ENCODE measurements around the gene CEP290.
"Not testable (repeated sequence)": the region's sequence is repeated elsewhere in the genome, so short reads cannot be mapped to it uniquely, and the experiment has no call there.

Gene CEP290

DNA sequence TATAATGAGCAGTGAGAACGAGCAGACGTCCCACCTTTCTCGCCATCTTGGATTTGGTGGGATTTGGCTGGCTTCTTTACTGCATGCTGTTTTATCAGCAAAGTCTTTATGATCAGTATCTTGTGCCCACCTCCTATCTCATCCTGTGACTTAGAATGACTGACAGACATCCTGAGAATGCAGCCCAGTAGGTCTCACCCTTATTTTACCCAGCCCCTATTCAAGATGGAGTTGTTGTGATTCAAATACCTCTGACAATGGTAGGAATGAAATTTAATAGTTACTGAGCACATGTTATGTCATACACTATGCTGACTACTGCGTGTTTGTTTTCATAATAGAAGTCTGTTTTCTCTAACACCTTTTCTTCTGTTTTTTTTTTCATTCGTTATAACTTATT lies 2.1 kb upstream of the CEP290 start:
- DNase-seq, result no peak

- DNase-seq, result peak; percentile 32 to 41
Observed at GRCh38 chr12:88142610-88142991, 713 bp upstream of the CEP290 start.

DNA sequence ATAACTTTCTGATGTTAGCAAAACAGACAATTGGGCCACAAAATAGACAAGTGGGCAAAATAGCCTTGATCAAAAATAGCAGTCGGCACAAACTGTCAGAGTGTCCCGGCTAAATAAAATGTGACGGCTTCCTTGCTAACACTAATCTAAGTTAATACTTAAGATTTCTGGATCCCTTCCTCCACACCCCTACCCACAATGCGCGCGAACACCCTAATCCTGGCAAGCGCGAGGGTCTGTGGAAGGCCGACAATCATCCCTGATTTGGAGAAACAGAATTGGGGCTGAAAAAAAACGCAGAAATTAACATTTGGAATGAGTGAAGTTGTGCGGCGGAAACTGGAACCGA lies 489 bp downstream of the CEP290 start:
- no peak for DNase-seq

DNA sequence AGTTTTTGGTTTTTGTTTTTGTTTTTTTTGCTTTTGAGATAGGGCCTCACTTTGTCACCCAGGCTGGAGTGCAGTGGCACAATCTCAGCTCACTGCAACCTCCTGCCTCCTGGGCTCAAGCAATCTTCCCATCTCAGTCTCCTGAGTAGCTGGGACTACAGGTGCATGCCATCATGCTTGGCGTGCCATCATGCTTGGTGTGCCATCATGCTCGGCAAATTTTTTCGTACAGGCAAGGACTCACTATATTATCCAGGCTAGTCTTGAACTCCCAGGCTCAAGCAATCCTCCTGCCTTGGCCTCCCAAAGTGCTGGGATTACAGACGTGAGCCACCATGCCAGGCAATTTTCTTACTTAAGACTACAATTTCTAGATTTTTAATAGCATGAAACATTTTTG lies 2.2 kb downstream of the CEP290 start:
- not testable (repeated sequence) for DNase-seq

GRCh38 chr12:88133181-88133580 lies 8.7 kb downstream of the CEP290 start:
- DNase-seq, result not testable (repeated sequence)

DNA sequence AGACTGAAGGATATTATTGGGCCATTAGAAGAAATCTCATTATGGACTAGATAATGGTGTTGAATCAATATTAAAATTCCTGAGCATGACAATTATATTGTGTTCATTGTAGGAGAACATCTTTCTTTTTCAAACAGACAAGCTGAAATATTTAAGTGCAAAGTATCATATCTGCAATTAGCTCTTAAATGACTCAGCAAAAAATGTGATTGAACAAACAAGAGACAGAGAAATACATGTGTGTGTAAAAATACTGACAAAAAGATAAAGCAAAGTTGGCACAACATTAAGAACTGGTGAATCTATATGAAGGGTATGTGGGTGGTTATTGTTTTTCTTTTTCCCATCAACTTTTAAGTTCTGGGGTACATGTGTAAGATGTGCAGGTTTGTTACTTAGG lies 9.5 kb downstream of the CEP290 start:
- DNase-seq, result no peak

DNA sequence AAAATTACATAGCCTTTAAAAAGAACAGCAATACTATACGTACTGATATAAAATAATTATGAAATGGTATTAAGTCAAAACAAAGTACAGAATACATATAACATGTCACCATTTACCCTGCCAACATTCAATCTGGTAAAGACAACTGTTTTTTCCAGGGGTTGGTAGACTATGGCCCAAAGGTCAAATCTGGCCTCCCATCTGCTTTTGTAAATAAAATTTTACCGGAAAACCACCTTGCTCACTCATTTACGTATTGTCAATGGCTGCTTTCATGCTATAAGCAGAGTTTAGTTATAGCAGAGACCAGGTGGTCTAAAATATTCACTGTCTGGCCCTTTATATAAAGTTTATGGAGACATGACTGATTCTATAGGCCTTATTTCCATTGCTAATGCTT lies 14.0 kb downstream of the CEP290 start:
- no peak for DNase-seq

- DNase-seq, result no peak
Observed at GRCh38 chr12:88127099-88127498, 14.8 kb downstream of the CEP290 start.

DNA sequence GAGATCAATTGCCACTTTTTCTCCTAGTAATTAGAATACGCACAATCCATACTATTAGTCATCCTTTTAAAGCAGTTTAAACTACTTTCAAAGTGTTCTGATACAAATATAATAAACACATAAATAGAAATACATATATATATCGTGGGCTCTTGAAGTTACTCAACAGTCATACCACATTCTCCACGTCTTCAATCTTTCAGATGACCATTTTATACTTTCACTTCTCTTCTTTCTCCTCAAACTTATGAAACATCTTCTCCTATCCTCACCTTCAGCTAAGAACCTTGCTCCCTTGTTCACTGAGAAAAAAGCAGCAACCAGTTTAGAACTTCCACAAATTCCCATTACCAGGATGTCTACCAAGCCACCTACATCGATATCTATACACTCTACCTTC lies 19.2 kb downstream of the CEP290 start:
- DNase-seq, result no peak

DNA sequence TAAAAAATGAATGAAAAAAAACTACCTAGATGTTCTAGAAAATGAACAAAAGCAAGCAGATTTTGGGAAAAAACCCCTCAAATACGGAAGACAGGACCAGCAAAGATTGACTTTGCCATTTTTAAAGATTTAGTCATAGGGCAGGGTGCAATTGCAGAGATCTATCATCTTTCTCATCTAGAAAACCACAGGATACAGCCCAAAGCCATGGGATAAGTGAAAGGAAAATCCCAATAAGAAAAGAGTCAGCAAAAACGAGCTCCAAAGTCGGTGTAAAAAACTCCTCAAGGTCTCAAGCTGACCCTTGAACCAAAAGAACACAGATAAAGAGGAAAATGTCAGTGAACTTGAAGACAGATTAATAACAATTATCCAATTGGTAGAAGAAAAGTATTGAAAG lies 28.0 kb downstream of the CEP290 start:
- DNase-seq, result no peak

- no peak for DNase-seq
Observed at GRCh38 chr12:88111074-88111652, 30.7 kb downstream of the CEP290 start.

GRCh38 chr12:88108021-88108420 lies 33.9 kb downstream of the CEP290 start:
- DNase-seq, result no peak

DNA sequence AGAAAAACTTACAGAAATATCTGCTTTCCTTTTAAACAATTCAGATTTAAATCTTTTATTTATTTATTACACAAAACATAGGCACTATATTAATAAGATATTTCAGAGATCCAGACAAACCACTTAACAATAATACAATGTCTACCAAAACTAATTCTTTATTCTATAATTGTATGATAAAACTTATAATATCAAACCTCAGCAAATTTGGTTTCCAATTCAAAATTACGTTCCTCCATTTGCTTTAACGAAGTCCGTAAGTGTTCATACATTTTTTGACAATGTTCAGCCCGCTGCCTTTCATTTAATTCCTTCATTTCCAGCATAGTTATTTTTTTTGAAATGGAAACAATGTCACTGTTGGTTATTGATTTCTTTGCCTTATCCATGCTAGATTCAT lies 48.3 kb downstream of the CEP290 start:
- DNase-seq, result no peak

- DNase-seq, result no peak
Observed at GRCh38 chr12:88092771-88093170, 49.1 kb downstream of the CEP290 start.

GRCh38 chr12:88084210-88084609 lies 57.7 kb downstream of the CEP290 start:
- DNase-seq, result no peak

GRCh38 chr12:88083634-88084033 lies 58.3 kb downstream of the CEP290 start:
- DNase-seq, result no peak

DNA sequence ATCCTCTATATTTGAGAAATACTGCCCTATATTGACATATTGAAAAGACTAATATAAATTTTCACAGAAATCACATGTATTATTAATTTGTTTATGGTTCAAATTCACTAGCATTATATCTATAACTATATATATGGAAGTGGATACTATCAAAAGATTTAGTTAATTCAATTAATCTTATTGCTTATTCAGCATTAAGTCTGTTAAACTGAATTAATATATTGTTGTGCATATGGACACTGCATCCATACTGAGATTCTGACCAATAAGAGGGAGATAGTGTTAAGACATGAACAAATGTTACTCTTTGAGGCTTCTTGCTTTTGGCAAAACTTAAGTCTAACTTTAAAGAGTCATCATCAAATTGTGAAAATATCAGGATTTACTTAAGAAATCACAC lies 60.6 kb downstream of the CEP290 start:
- DNase-seq, result no peak

DNA sequence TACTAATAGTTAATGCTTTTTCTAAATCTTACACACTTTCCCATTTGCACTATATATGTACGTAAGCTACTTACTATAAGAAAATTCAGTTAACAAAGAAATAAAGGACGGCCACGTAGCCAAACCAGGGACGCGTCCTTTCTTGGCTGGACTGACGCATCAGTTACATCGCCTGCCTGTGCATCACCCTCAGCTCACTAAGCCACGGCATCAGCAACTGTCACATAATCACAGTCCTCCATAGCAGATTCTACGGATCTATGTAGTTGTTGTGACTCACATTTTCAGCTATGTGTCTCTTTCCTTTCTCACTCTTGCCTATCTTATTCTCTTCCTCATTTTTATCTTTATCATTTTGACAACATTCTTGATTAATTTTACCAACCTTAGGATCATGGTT lies 74.6 kb downstream of the CEP290 start:
- no peak for DNase-seq

GRCh38 chr12:88063375-88063774 lies 78.5 kb downstream of the CEP290 start:
- DNase-seq, result no peak

DNA sequence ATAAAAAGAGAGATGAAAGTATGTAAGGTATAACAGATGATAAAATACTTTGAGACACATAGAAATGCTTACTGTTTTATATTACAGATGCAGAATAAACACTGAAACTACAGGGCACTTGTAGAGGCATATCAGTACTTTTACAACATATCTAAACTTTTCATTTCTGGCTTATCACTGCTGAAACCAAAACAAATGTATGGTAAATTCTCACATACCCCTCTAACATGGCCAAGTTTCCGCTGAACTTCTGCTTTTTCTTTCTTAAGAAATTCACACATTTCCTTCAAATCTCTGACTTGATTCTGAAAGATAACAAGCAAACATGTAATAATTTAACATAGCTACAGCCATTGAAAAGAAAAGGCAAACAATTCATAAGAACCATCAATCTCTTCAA lies 79.4 kb downstream of the CEP290 start:
- no peak for DNase-seq

DNA sequence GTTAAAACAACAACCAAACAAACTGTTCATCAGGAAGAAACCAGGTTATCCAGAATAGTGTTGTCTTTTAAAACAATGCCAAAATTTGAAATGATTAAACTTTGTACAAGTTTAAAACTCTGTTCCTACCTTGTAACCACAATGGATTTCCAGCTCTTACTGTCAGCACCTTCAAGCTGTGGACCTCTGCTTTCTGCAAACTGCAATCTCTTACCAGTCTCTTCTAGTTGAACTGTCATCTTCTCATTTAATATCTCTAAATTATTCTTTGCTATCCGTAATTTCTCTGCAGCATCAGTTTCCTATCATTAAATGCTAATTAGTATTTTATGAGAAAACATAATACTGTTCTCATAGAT lies 83.2 kb downstream of the CEP290 start:
- DNase-seq, result no peak

DNA sequence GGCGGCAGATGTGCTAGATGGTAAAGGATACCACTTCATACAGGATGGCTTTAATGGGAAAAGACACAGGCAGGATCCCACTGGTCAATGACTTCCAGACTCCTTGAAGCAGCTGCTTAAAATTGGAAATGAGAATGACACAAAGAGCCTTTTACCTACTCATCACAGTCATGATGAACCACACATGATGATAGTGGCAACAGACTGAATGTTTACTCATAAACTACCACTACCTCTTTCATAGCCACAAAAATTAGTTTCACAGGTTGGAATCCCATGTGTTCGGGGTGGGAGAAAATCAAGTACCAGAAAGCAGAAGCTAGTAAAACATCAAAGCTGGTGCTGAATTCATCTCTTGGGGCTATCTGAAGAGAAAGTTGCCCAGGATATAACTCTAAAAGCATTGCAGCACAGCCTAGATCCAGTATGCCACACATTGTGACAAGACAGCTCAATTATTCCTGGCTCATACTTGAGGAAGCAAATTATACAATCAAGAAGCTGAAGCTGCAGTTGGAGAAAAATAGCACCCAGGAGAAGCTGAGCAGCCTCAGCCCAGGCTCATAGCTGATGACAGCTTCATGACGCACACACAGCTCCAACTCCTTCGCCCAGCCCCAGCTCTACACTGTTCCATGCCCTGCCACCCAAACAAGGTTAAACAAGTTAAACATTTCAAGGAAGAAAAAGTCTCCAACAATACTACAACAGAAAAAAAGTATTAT lies 83.7 kb downstream of the CEP290 start:
- no peak for DNase-seq

GRCh38 chr12:88056571-88056970 lies 85.3 kb downstream of the CEP290 start:
- DNase-seq, result no peak

- DNase-seq, result peak in 1 of 2 donors; percentile 7
Observed at GRCh38 chr12:88052686-88053085, 89.2 kb downstream of the CEP290 start.

DNA sequence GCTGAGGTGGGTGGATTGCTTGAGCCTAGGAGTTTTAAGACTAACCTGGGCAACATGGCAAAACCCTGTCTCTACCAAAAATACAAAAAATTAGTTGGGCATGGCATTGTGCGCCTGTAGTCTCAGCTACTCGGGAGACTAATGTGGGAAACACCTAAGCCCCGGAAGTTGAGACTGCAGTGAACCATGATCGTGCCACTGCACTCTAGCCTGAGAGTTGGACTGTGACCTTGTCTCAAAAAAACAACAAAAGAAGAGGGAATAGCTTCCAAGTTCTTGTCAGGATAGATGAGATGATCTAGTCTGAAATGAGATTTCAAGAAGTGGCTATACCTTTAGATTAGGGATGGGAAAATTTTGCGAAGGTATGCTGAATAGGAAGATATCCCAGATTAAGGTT lies 97.9 kb downstream of the CEP290 start:
- DNase-seq, result no peak

Data from stimulated activated CD4-positive, alpha-beta T cell treated with anti-CD3 and anti-CD28 coated beads, Interleukin-2, amount 100 ng/mL, for 24 hours (primary cell).